LNCAP (cell line): Measurements from ENCODE around the gene APP.

Experiments used
- TF ChIP-seq, protein P1 (sequence below): fragments of 450-650 bp; IDR thresholded peaks from 2 replicates; pipeline ENCODE4 v1.5.1; 2017; ENCODE audit warnings: mild to moderate bottlenecking

The APP gene

DNA sequence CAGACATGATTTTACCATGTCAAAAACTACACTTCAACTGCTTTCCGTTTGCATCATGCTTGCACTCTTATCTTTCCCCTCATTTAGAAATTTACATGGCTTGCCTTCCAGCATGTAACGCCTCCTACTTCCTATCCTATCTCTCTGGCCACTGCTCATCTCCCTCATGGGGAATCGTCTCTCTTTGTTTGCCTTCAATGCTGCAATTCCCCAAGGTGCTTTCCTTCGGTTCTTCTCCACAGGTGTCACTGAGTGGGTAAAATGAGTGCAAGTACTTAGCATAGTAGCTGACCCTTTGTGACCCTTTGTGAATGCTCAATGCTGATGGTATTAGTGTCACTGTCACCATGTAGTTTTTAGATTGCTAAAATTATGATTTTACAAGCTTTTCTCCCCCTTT lies 63.1 kb downstream of the APP start:
- TF ChIP-seq, protein P1, sequence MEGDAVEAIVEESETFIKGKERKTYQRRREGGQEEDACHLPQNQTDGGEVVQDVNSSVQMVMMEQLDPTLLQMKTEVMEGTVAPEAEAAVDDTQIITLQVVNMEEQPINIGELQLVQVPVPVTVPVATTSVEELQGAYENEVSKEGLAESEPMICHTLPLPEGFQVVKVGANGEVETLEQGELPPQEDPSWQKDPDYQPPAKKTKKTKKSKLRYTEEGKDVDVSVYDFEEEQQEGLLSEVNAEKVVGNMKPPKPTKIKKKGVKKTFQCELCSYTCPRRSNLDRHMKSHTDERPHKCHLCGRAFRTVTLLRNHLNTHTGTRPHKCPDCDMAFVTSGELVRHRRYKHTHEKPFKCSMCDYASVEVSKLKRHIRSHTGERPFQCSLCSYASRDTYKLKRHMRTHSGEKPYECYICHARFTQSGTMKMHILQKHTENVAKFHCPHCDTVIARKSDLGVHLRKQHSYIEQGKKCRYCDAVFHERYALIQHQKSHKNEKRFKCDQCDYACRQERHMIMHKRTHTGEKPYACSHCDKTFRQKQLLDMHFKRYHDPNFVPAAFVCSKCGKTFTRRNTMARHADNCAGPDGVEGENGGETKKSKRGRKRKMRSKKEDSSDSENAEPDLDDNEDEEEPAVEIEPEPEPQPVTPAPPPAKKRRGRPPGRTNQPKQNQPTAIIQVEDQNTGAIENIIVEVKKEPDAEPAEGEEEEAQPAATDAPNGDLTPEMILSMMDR: no peak

DNA sequence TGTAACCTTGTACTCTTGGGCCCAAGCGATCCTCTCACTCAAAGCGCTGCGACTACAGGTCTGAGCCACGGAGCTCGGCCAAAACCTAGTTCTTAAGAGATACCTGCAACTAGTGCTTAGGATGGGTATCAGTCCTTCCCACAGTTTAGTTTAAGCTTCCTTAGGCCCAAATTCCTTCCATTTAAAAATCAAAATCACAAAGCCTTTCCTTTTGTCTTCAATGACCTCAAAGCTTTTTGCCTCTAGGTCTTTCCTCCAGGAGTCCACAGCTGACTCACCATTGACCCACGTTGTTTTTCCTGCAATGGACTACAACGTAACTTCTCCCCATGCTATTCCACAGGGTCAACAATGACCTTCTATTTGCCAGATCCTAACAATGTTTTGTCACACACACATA lies 64.0 kb downstream of the APP start:
- TF ChIP-seq, protein P1: no peak

DNA sequence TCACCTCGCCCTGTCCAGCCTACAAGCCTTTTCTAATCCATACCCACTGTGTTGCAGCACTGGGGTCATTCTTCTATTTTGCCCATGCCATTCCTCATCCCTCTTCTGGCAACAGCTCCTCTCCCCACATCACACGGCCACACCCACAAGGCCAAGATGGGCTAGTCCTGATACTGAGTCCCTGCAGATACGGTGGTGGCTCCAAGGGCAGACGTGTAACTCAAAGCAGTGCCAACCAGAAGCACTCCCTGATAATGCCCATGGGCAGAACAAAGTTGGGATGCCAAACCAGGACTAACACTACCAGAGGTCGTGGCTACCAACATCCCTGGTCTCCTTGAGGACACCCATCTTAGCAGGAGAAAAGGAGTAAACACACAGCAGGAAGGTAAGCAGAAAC lies 64.8 kb downstream of the APP start:
- TF ChIP-seq, protein P1: no peak

DNA sequence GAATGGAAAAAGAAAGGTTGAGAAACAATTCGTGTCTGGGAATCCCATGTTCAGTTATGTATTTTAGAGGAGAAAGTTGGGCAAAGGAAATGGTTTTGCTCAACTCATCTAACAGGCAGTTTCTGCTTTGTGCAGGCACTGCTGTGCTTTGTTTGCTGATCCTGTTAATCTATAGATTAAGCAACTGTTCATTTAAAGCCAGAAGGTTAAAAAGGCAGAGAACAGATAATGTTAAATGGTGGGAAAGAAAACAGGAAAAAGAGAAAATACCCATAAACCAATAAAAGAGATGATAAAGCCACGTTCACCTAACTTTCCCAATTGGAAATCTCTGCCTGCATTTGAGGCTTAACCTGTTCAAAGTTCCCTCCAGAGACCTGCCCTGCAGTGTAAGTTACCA lies 70.0 kb downstream of the APP start:
- TF ChIP-seq, protein P1: no peak

DNA sequence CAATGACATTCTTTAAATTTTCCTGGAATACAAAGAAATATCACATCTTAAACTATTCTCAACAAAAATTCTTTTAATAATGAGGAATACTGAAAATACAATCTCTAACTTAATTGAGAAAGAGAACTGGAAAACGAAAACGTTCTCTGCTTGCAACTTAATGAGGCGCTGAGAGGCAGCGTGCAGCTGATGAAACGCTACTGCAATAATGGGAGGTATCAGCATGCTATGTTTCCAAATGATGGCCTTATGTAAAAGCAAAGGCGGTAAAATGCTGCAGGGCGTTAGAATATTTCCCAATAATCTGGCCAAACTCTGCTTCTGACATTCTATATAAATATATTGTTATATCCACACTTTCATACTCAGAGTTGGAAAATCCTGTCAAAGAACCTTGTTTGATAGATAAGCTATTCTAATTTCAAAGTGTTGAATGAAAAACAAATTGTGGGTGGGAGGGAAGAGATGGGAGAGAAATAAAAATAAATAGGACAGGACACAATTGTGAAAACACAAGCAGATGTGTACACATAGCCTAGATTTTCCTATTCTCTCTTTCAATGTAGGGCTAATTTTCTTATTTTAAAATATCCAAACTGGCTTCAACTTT lies 70.9 kb downstream of the APP start:
- TF ChIP-seq, protein P1: no peak

DNA sequence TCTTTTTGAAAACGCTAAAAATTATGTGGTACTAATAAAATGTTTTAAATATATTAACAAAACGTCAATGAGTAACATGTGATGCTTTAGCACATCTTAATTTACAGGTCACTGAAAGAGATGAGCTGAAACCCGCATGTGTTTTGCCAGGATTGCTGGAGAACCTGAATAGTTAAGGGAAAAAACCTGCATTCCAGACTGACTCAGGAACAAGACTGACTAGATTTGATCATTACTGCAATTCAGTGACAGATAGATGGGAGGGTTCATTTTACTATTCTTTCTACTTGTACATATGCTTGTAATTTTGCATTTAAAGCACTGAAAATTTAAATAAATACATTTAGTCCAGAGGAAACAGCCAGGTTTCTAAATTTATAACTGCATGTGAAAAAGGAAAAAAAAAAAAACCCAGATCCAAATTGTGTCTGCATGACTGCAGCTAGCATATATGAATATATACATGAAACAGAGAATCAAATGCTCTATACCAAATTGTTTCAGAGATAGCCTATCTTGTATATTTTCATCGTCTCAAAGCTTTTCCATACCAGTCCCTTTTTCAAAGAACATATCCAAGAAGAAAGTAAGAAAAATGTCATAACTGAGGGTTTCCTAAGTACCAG lies 71.7 kb downstream of the APP start:
- TF ChIP-seq, protein P1: no peak

DNA sequence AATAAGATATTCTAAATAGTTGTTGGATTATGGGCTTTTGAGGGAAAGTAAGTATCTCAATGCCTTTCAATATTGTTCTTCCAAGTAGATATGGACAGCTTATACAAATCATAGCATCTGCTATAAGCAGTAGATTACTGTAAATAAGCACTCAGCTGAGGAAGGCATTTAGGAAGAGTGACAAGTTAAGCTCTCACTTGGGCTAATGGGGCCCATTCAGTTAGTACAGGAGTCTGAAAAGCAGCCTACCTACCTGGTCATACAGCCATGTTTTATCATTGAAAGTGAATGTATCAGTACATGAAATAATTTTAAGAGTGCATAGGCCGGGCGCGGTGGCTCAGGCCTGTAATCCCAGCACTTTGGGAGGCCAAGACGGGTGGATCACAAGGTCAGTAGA lies 73.1 kb downstream of the APP start:
- TF ChIP-seq, protein P1: no peak
